ENCODE measurements around the gene SNAI1. TPM values are rescaled to one million over a fixed set of nuclear protein-coding genes. Genes with fewer than 3 reads are reported as not detected.
A peak's percentile ranks its signal among the peaks of the same experiment; 100 is the strongest.
"Not testable (repeated sequence)": the region's sequence is repeated elsewhere in the genome, so short reads cannot be mapped to it uniquely, and the experiment has no call there.

SNAI1 gene
- total and polyA plus RNA-seq, 2 donors (not counting 3 experiments of a cell fraction or from before 2014, with no cell fraction given), result 10.8 to 13.4 TPM

DNA sequence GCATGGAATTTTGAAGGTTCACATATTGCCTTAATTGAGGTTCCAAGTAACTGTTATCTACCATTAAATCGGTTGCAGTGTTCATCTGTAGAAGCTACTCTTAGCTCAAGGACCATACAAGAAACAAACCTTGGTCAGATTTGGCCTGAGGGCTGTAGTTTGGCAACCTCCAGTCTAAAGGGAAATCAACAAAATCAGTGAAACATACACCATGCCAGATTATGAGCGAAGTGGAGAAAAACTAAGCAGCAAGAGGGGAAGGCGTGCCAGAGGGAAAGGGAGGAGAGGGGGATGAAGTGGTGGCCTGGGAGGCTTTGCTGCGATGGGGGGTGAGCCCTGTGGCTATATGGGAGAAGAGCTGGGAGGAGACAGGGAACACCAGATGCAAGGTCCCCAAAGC, 8.8 kb upstream of the SNAI1 start:
- Histone ChIP-seq H3K36me3 (ENCODE audit: control insufficient read depth in 2 of 2, extremely low read depth in 1 of 2, insufficient read depth in 2 of 2, low read length in 2 of 2) (no peaks in the 10 kb centered on the region), H3K27ac (ENCODE audit: insufficient read depth, low read depth, low read length) (no peak overlapping the region), H3K9ac (replicated peaks; ENCODE audit: extremely low read depth, insufficient read depth, low read length) (no peak overlapping the region), H3K27me3 (ENCODE audit: control insufficient read depth in 2 of 2, insufficient read depth in 2 of 2, low read length in 2 of 2) (no peaks in the 10 kb centered on the region), H2AFZ (ENCODE audit: low read depth, low read length) (no peak overlapping the region), H4K20me1 (replicated peaks; ENCODE audit: control insufficient read depth, extremely low read depth, insufficient read depth, low read length) (no peaks in the 10 kb centered on the region), H3K9me1 (replicated peaks; ENCODE audit: control insufficient read depth, extremely low read depth, insufficient read depth, low read length) (no peaks in the 10 kb centered on the region), H3K79me2 (ENCODE audit: control insufficient read depth, insufficient read depth, low read length) (no peaks in the 10 kb centered on the region), H3K4me2 (ENCODE audit: insufficient read depth, low read length) (no peak overlapping the region), H3K4me1 (ENCODE audit: control insufficient read depth, extremely low read depth, insufficient read depth, low read length) (peaks cover 5% of the 10 kb centered on the region), H3K4me3 (replicated peaks in 1 of 3; ENCODE audit: insufficient read depth in 1 of 3, low read depth in 1 of 3, low read length in 3 of 3) (no peak overlapping the region), H3K9me3 (replicated peaks; ENCODE audit: control insufficient read depth, insufficient read depth, low read length) (no peaks in the 10 kb centered on the region)
- ChIA-PET CTCF (interaction anchor here (23.6 kb wide), 1 partner anchor 94 kb away, joined by 1187 read pairs; no protein-coding TSS in a partner anchor), POLR2A (interaction anchor here (0.5 kb wide), 1 partner anchor 27 kb away, joined by 6 read pairs; no protein-coding TSS in a partner anchor)
- intact Hi-C loops (cut with micrococcal nuclease), result no loop called here
- DNase-seq (ENCODE audit: low read depth, low spot score) (no peak), FAIRE-seq (no peak)
- dilution Hi-C loops (cut with MboI; ENCODE audit: extremely low pct_ligation_motif_present, low sequenced_read_pairs), result no loop called here
- no TSS peak for BruUV-seq (replicated peaks)
- TF ChIP-seq JUN (IDR thresholded peaks at IDR 0.05; ENCODE audit: borderline replicate concordance, insufficient read depth, insufficient read length, low read depth) (no peak), POLR2A (IDR thresholded peaks at IDR 0.05; ENCODE audit: low read depth, low read length) (no peak), EZH2 (IDR thresholded peaks at IDR 0.05; ENCODE audit: borderline replicate concordance, low read depth, low read length, severe bottlenecking) (no peak), GATA2 (IDR thresholded peaks at IDR 0.05; ENCODE audit: insufficient read depth, insufficient read length, low read depth, low read length) (no peak), MYC (IDR thresholded peaks at IDR 0.05; ENCODE audit: low read depth, low read length) (no peak)
- TF ChIP-seq, protein P1, sequence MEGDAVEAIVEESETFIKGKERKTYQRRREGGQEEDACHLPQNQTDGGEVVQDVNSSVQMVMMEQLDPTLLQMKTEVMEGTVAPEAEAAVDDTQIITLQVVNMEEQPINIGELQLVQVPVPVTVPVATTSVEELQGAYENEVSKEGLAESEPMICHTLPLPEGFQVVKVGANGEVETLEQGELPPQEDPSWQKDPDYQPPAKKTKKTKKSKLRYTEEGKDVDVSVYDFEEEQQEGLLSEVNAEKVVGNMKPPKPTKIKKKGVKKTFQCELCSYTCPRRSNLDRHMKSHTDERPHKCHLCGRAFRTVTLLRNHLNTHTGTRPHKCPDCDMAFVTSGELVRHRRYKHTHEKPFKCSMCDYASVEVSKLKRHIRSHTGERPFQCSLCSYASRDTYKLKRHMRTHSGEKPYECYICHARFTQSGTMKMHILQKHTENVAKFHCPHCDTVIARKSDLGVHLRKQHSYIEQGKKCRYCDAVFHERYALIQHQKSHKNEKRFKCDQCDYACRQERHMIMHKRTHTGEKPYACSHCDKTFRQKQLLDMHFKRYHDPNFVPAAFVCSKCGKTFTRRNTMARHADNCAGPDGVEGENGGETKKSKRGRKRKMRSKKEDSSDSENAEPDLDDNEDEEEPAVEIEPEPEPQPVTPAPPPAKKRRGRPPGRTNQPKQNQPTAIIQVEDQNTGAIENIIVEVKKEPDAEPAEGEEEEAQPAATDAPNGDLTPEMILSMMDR (IDR thresholded peaks at IDR 0.05; ENCODE audit: extremely low read depth in 1 of 2, insufficient read depth in 1 of 2, low read depth in 1 of 2, low read length in 2 of 2), result no peak

DNA sequence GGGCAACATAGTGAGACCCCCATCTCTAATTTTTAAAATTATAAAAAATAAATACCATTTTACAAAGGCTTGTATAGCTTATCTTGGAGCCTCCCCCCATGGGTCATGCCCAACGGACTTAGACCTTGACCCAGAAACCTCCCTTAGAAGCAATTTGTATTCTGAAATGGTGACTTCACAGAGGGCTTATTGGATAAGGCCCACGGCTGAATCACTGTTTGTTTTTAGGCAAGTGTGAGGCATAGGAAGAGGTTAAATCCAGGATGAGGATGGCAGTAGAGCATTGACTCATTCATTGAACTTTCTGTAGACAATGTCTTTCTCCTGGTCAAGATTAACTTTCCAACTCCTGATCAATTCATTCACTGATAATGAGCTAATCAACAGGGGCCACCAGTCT, 6.2 kb upstream of the SNAI1 start:
- DNase-seq (ENCODE audit: low read depth, low spot score), result no peak
- Histone ChIP-seq H3K27ac (ENCODE audit: insufficient read depth, low read depth, low read length) (no peak overlapping the region), H3K4me2 (ENCODE audit: insufficient read depth, low read length) (no peak overlapping the region), H3K79me2 (ENCODE audit: control insufficient read depth, insufficient read depth, low read length) (no peaks in the 10 kb centered on the region), H3K4me1 (ENCODE audit: control insufficient read depth, extremely low read depth, insufficient read depth, low read length) (peaks cover 2% of the 10 kb centered on the region), H3K4me3 (replicated peaks in 1 of 3; ENCODE audit: insufficient read depth in 1 of 3, low read depth in 1 of 3, low read length in 3 of 3) (no peak overlapping the region), H3K36me3 (ENCODE audit: control insufficient read depth in 2 of 2, extremely low read depth in 1 of 2, insufficient read depth in 2 of 2, low read length in 2 of 2) (no peaks in the 10 kb centered on the region), H4K20me1 (replicated peaks; ENCODE audit: control insufficient read depth, extremely low read depth, insufficient read depth, low read length) (no peaks in the 10 kb centered on the region), H3K9me3 (replicated peaks; ENCODE audit: control insufficient read depth, insufficient read depth, low read length) (no peaks in the 10 kb centered on the region), H3K9ac (replicated peaks; ENCODE audit: extremely low read depth, insufficient read depth, low read length) (no peak overlapping the region), H2AFZ (ENCODE audit: low read depth, low read length) (no peak overlapping the region), H3K9me1 (replicated peaks; ENCODE audit: control insufficient read depth, extremely low read depth, insufficient read depth, low read length) (no peaks in the 10 kb centered on the region), H3K27me3 (ENCODE audit: control insufficient read depth in 2 of 2, insufficient read depth in 2 of 2, low read length in 2 of 2) (no peaks in the 10 kb centered on the region)
- FAIRE-seq, result peak; percentile 63
- intact Hi-C loops (cut with micrococcal nuclease) (no loop called here), dilution Hi-C loops (cut with MboI; ENCODE audit: extremely low pct_ligation_motif_present, low sequenced_read_pairs) (no loop called here)
- CTCF ChIA-PET, result interaction anchor here (1.5 to 23.6 kb wide), 3 partner anchors 11 to 203 kb away, joined by 7 to 1187 read pairs (median 7); no protein-coding TSS in a partner anchor
- TF ChIP-seq MYC (IDR thresholded peaks at IDR 0.05; ENCODE audit: low read depth, low read length) (no peak), GATA2 (IDR thresholded peaks at IDR 0.05; ENCODE audit: insufficient read depth, insufficient read length, low read depth, low read length) (peak; percentile 14), FOS (IDR thresholded peaks at IDR 0.05; ENCODE audit: borderline replicate concordance, insufficient read depth, low read length) (peak; percentile 75)
- POLR2A ChIA-PET, result no interaction called here
- no TSS peak for BruUV-seq (replicated peaks)

DNA sequence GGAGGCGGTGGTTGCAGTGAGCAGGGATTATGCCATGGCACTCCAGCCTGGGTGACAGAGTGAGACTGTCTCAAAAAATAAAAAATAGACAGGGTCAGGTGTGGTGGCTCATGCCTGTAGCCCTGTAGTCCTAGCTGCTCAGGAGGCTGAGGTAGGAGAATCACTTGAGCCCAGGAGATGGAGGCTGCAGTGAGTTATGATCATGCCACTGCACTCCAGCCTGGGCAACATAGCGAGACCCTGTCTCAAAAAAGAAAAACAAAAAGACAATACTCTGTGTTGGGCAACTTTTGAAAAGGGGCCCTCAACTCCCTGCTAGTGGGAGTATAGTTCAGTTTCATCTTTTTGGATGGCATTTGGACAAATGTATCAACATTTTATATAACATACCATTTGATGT, 5.0 kb upstream of the SNAI1 start:
- POLR2A ChIA-PET; BruUV-seq (replicated peaks); H2AFZ ChIP-seq (ENCODE audit: low read depth, low read length); H3K9ac ChIP-seq (replicated peaks; ENCODE audit: extremely low read depth, insufficient read depth, low read length); DNase-seq (ENCODE audit: low read depth, low spot score); H3K4me3 ChIP-seq (replicated peaks in 1 of 3; ENCODE audit: insufficient read depth in 1 of 3, low read depth in 1 of 3, low read length in 3 of 3); dilution Hi-C loops (cut with MboI; ENCODE audit: extremely low pct_ligation_motif_present, low sequenced_read_pairs); H3K36me3 ChIP-seq (ENCODE audit: control insufficient read depth in 2 of 2, extremely low read depth in 1 of 2, insufficient read depth in 2 of 2, low read length in 2 of 2); H3K9me1 ChIP-seq (replicated peaks; ENCODE audit: control insufficient read depth, extremely low read depth, insufficient read depth, low read length); intact Hi-C loops (cut with micrococcal nuclease); H3K27ac ChIP-seq (ENCODE audit: insufficient read depth, low read depth, low read length); FAIRE-seq; H3K79me2 ChIP-seq (ENCODE audit: control insufficient read depth, insufficient read depth, low read length); H3K4me2 ChIP-seq (ENCODE audit: insufficient read depth, low read length); H3K9me3 ChIP-seq (replicated peaks; ENCODE audit: control insufficient read depth, insufficient read depth, low read length); H3K4me1 ChIP-seq (ENCODE audit: control insufficient read depth, extremely low read depth, insufficient read depth, low read length); H4K20me1 ChIP-seq (replicated peaks; ENCODE audit: control insufficient read depth, extremely low read depth, insufficient read depth, low read length); H3K27me3 ChIP-seq (ENCODE audit: control insufficient read depth in 2 of 2, insufficient read depth in 2 of 2, low read length in 2 of 2): not testable (repeated sequence)
- CTCF ChIA-PET, result interaction anchor here (1.5 to 23.6 kb wide), 5 partner anchors 58 to 202 kb away, joined by 7 to 1187 read pairs (median 30); no protein-coding TSS in a partner anchor
